Left colon (tissue), 2 donors: ENCODE data around the gene RPL18. TPM values are rescaled to one million over a fixed set of nuclear protein-coding genes. Genes with fewer than 3 reads are reported as not detected.
A peak's percentile ranks its signal among the peaks of the same experiment; 100 is the strongest.

ENCODE experiments used
- ATAC-seq: fragments of 200-7000 bp; cut with Tn5 transposase; one replicate; pipeline ENCODE4 v1.9.1; 2020; ENCODE audit warnings: mild to moderate bottlenecking, moderate library complexity
- DNase-seq, 2 donors: peaks; one replicate each; pipeline ENCODE4 v3.0.0-alpha.2; 2020
- intact Hi-C, 2 donors: fragments of 100-400 bp; cut with DNase I in 1 of 2; cut with micrococcal nuclease in 1 of 2; formaldehyde crosslinking; loops; one replicate each; pipeline versions ENCODE4 v1.11.2 to v1.14.0; 2022; cut with DNase I, micrococcal nuclease
- total RNA-seq, 2 donors: library from RNA; stranded (reverse); fragmentation: NEBNext Ultra II Directional; extraction: Animal tissue kit (Norgen Biotek cat#: 25700); gene quantifications; one replicate each; pipeline ENCODE4 v1.2.1, GENCODE V29; 2021
- donor health status: DM: no; HTN: no; CAD: no.
- donor health status: DM: yes; HTN: yes; CAD: no.

RPL18 gene
- total RNA-seq, 2 donors from 2014 or later, result 1,328 to 1,333 TPM

DNA sequence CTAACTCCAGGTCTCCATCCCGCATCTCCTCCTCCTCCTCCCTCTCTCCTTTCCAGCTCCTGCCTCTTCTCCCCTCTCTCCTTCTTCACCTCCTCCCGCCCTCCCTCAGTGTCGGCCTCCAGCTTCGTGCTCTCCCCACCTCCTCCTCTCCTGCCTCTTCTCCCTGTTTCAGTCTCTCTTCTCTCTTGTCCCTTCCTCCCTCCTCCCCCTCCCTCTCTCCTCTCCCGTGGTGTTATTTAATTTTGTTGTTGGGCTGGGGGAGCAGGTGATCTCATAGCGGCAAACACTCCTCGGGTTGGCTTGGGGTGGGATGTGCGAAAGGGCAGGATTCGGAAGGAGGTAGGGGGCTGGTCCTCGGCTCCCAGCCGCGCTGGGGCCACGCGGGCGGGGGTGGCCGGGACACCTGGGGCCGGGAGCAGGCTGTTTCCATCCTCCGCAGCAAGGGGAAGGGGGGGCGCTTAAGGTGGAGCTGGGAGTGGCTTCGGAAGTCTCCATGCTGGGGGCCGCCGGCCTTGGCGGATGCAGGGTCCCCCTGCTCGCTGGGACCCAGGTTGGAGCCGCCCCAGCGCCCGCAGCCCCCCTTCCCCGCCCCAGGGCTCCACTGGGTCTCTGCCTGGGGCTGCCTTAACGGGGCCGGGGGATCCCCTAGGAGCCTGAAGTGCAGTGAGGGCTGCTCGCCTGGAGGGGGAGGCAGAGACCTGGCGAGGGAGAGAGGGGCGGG, 27.2 kb upstream of the RPL18 start, which contains the start of gene CA11:
Gene CA11, minus strand, starts transcription at position 187 of the 721 bp plus-strand sequence. CDS start 555 bp downstream, outside the sequence.
- ATAC-seq, result peak; percentile 89
- intact Hi-C loops, result no loop called here

DNA sequence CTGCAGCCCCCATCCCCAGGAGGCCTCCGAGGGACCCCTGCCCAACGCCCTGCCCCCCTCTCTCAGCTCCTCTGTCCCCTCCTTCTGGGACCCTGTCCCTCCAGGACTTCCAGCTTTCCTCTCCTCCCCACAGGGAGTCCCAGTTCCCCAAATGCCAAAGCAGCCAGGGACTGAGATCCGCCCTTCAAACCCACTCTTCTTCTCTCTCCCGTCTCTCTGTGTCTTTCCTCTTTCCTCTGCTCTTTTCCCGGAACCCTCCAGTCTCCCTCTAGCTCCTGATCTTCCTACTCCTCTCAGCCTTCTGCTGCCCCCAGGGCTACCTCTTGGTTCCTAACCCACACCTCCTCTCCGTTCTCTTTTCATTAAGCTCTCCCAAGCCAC, 26.6 kb upstream of the RPL18 start:
- ATAC-seq (peak; percentile 4), DNase-seq (no peak)
- intact Hi-C loops, result no loop called here

More for the DNA sequence above, 27.2 kb upstream of the RPL18 start, which contains the start of gene CA11:
- peak; percentile 86 to 87 for DNase-seq

DNA sequence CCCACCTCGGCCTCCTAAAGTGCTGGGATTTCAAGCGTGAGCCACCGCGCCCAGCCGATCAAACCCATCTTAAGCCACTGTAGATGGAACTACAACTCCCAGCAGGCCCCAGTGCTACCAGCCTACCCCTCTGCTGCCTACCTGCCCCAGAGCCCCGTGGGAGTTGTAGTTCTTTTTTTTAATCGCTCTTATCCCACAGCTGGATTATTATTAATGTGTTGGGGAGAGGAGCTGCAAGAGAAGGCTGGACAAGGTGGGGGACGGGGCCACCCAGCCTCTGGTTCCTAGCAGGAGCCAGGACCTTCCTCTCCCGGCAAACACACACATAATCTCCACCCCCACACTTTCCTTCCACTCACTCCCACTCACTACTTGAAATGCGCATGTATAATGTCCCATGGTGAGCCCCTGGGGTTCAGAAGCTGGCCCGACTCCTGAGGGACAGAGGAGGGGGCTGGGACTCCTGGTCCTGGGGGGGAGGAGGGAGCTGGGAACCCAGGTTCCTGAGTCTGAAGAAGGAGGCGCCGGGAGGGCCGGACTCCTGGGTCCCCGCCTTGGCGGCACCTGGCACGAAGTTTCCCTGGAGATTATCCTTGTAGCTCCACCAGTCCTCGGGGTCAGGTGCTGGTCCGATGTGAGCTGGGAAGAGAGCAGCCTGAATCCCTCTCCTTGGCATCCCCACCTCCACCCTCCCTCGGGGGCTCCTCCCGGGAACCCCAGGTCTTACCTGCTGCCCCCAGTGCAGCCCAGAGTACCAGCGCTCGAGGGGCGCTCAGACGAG, 26.1 kb upstream of the RPL18 start:
- ATAC-seq, result peak; percentile 66
- intact Hi-C loops, result no loop called here
- DNase-seq, result peak; percentile 73 to 80

DNA sequence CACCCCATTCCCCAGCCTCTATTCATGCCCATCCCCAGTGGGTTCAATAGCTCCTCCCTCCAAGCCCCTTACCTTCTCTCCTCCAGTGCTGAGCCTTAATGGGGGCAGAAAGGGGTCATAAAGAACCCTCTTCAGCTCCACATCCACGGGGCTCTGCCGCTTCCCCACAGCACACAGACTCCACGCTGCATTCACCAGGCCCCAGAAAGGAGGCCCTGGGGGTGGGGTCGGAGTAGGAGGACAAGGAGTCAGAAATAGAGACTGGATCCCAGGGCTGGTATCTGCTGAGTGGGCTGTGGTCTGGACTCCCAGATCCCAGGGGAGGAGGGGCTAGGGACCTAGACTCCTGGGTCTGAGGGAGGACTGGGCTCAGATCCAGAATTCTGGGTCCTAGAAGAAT, 25.4 kb upstream of the RPL18 start:
- intact Hi-C loops, result no loop called here
- no peak for ATAC-seq
- DNase-seq, result no peak

DNA sequence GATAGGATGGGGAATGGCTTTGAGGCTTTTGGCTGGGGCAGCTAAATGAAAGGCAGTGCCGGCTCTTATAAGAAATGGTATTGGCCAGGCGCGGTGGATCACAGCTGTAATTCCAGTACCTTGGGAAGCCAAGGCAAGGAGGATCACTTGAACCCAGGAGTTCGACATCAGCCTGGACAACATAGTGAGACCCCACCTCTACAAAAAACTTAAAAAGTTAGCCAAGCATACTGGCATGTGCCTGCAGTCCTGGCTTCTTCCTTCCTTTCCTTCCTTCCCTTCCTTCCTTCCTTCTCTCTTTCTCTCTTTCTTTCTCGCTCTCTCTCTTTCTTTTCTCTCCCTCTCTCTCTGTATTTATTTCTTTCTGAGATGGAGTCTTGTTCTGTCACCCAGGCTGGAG, 23.9 kb upstream of the RPL18 start:
- no peak for DNase-seq
- no peak for ATAC-seq
- intact Hi-C loops, result no loop called here

DNA sequence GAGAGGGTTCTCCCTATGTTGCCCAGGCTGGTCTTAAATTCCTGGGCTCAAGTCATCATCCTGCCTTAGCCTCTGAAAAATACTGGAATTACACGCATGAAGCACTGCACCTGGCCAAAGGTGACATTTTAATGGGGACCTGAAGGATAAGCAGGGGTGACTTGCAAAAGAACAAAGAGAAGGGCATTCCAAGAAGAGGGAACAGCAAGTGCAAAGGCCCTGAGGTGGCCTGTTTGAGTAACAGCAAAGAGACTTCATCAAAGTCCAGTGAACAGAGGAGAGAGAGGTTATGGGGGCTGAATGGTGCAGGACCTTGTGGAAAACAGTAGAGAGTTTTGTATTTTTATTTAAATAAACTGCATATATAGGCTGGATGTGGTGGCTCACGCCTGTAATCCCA, 22.9 kb upstream of the RPL18 start:
- DNase-seq (no peak), ATAC-seq (no peak)
- intact Hi-C loops, result no loop called here

DNA sequence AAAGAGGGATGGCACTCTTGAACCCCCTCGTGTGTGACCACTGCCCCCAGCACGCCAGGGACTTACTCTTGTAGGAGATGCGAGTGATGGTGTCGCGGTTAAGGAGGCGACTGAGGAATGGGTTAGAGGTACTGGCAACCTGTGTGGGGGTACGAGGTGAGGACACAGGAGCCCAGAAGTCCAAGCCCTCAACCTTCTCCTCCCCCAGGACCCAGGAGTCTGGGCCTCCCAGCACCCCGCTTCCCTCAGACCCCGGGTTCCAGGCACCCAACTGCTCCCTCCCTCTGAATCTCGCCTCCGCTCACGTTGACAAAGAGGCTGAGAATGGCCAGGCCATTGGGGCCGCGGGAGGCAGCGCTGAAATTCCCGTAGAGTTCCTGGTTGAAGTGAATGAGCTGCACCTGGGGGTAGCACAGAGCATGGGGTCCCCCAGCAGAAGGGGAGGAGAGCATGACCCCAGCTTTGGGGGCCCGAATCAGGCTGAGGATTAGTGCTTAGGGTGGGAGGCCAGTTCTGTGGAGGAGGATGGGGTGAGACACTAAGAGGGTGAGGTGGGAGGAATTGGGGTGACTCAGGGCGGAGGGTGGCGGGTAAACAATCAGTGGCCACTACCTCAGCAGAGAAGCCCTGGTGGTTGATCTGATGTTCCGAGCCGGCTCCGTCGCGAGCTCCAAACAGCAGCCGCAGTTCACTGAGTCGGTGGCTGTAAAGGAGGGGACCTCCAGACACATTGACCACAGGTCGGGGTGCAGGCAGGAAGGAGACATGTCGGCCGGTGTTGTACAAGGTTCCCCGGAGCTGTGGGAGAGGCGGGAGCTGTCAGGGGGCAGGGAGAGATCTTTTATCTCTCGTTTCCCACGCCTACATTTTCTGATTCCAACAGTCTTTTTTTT, 20.8 kb upstream of the RPL18 start:
- ATAC-seq (no peak), DNase-seq (peak in 1 of 2 donors; percentile 41)
- intact Hi-C loops, result no loop called here

DNA sequence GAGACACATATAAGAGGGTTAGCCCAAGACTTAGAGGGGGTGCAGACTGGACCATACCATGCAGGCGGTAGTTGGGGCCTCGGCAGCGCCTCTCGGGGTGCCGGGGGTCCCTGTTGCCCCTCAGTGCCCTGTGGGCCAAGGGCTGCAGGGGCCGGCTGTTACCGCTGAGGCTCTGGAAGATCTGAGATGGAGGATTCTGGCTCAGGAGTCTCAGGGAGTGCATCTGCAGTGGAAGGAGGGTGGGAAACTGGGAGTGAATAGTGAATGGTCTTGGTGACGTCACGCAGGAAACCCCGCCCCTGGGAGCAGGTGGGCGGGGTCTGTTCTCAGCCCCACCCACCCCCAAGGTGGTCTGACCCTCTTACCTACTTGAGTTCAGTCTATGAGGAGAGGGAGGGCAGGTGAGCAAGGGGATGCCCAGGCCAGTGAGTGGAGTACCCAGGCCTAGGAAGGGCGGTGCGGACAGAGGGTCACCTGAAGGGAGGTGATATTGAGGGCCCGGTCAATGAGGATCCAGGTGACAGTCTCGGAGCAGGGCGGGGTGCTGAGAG, 19.9 kb upstream of the RPL18 start:
- ATAC-seq (no peak), DNase-seq (peak; percentile 42 to 53)
- intact Hi-C loops, result no loop called here

DNA sequence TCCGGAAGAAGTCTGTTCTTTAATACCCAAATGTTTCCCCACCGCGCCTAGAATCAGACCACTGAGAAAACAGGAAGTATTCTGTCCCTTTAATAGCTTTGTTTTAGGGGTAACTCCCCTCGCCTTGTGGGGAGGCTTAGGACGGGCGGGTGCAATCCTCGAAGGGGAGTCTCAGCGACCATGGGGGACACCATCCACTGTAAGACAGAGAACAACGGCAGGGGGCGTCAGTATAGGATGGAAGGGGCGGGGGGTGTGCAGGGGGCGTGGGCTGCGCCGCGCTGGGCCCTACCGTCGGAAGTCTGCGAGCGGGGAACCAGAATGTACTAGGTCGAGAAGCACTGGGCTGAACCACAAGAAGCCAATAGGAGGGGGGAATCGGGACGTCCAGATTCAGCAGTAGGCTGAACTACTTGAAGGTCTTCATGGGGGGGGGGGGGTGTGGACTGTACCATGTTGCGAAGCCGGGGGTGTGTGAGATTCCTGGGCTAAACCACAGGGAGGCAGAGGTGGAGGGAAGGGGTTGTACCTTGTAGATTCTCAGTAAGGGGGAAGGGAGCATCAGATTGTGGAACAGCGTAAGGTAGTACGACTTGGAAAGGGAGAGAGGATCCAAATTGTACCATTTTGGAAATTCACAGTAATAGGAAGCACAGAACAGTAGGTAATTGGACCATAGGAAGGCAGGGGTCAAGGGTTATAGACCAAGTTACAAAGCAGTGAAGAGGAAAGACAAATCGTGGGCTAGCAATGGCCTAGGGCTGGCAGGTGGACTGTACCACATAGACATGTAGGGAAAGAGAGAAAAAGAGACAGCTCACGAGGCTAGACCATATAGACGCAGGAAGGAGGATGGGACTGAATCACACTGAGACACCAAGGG, 19.2 kb upstream of the RPL18 start:
- intact Hi-C loops, result no loop called here
- ATAC-seq (peak; percentile 32), DNase-seq (peak; percentile 80 to 92)

DNA sequence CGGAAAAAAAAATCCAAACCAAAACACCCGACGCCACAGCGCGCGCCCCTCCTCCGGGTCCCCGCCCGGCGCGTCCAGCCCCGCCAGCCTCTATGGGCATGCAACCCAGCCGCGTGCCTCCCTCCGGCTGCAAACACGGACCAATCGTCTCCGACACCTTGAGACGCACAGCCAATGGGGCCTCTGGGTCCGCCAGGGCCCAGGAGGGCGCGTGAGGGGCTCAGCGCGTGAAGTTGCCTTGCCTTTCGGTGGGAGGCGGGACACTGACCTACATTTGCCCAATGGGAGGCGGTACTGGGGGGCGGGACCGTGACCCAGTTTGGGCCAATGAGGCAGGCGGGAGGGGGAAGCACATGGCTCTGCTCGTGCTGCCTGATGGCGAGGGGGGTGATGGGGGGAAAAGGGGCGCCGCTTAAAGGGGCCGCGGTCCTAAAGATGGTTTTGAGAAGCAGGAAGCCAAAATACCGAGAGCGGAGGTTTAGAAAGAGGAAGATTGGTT, 18.5 kb upstream of the RPL18 start:
- intact Hi-C loops, result no loop called here
- ATAC-seq (peak; percentile 61), DNase-seq (peak; percentile 99 to 100)

DNA sequence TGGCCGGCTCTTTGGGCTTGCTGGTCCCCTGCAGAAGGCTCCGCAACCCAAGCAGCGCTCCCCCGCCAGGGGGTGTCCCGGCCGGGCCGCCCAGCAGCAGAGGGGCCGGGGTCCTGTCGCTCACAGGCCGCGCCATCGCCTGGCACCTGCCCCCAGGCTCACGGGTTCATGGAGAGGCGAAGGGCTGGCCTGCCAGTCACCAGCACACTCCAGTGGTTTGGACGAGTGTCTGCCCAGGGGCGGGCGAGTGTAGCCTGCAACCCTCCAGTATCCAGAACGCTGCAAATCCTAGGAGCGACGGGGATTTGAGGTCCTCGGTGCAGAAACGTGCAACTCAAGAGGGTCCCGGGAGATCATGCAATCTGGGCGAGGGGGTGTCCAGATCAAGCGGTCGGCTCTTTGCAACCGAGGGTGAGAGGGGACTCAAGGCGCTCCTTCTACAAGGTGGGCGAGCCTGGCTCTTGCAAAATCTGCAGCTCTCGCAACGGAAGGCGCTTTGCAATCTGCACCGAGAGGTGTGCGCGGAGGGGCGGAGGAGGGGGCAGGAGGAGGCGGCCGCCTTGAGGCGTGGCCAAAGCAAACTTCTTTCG, 18.0 kb upstream of the RPL18 start, which contains the start of gene DBP:
Gene DBP, minus strand, starts transcription at position 521 of the 590 bp plus-strand sequence. Its CDS starts 385 bp downstream, at position 136.
- ATAC-seq, result peak; percentile 8
- intact Hi-C loops, result no loop called here

DNA sequence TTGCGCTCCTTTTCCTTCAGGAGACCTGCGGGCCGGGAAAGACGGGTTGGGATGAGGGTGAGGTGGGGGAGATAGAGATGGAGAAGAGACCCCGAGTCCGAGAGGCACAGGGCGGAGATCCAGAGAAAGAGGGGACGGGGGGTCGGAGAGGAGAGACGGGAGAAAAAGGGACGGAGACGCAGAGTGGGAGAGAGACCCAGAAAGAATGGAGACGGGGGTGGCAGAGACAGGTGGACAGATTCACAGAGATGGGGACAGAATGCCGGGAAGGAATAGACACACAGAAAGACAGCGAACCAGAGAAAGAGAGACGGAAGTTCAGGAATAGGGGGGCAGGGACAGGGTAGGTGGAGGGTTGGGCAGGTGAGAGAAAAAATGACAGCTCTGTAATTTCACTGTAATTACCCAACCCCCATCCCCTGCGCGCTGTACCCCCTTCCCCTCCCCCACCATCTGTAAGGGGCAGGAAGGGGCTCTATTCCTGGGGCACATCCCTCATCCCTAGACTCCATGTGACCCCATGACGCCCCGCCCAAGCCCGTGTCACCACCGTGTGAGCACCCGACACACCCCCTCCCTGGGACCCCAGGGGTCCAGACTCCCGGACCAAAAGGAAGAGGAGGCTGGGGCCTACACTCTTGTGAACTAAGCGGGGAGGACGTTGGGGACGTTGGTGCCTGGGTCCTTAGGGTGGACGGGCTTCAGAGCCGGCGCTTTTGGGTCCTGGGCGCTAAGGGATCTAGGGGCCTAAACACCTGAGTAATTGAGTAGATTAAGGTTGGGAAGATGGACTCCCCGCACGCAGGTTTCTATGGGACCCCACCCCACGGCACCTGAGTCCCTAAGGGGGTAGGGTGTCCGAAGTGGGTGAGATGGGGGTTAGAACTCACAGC, 17.2 kb upstream of the RPL18 start:
- intact Hi-C loops, result no loop called here
- no peak for ATAC-seq
- DNase-seq, result peak; percentile 74 to 76

More for the DNA sequence above, 18.0 kb upstream of the RPL18 start, which contains the start of gene DBP:
- peak in 1 of 2 donors; percentile 65 for DNase-seq

DNA sequence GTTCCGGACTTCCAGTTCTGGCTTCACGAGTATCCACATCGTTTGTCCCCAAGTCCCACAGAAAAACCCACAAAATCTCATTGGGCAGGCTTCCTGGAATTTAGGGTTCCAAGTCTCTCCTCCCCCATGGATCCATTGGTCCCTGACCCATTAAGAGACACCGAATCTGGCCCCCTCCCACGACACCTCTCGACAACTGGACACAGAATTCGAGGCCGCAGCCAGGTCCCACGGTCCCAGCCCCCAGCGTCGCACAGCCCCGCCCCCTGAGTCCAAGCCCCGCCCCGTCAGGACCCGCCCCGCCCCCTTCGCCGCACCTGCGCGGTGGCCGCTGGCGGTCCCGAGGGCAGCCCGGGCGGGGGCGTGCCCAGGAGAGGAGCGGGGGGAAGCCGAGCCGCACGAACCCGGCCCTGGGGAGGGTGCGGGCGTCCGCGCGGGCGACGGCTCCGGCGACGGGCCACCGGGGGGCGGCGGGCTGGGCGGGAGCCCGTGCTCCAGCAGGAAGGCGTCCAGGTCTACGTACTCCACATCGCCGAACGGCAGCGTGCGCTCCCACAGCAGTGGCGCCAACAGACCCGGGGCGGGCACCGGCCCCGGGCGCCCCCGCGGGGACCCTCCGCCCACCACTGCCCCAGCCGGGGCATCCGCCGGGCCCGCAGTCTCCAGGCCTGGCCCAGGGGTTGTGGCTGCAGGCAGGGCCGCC, 16.4 kb upstream of the RPL18 start:
- intact Hi-C loops, result no loop called here
- ATAC-seq (peak; percentile 45), DNase-seq (peak; percentile 79 to 80)

DNA sequence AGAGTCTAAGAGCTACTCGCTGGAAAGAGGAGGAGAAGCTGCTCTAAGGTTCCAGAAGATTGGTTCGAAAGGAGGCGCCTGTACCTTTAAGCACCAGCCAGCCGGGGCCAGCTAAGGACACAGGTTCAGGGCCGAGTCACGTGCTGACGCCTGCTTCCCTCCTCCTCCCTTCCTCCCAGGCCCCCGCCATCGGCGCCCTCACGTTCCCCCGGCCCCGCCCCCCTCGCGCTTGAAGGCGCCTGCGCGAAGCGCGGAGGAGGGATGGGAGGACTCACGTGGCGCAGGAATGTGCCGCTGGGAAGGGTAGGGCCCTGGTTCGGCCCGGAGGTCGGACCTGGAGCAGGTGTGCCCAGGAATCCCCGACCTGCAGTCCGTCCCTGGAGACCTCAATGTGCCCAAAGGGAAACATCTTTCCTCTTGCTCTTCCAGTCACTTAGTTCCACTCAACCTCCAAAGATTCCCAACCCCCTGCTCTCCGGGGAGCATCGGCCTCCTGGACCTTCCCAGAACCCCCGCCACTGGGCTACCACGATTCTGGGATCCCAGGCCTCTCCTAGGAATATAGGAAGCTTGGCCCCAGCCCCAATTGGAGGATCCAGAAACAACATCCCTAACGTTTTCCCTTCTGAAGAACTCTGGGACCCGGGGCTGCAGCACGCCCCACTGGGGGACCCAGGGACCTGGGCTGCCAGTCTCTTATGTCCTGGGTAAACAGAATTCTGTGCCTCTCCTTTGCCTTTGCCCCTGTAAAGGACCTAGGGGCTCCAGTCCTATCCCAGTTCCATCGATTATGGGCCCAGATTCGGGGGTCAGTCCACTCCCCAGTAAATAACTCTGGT, 15.7 kb upstream of the RPL18 start:
- DNase-seq (peak; percentile 98), ATAC-seq (peak; percentile 49)

DNA sequence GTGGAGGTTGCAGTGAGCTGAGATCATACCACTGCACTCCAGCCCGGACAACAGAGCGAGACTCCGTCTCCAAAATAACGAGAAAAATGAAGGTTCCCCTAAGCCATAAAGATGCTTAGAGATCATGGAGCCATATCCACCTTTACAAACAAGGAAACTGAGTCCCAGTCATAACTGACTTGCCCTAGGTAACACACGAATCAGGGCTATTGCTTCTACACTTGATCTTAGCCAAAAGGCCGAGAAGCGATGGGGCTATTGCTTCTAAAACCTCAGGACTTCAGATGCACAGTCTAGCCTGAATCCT, 15.0 kb upstream of the RPL18 start:
- ATAC-seq (no peak), DNase-seq (no peak)
- intact Hi-C loops, result no loop called here

More for the DNA sequence above, 15.7 kb upstream of the RPL18 start:
- intact Hi-C loops, result no loop called here
